ENCODE data around the gene HIVEP1. TPM values are rescaled to one million over a fixed set of nuclear protein-coding genes. Genes with fewer than 3 reads are reported as not detected.
A peak's percentile ranks its signal among the peaks of the same experiment; 100 is the strongest.

Gene HIVEP1
- total RNA-seq, 1 donor from 2014 or later = 22.8 TPM

DNA sequence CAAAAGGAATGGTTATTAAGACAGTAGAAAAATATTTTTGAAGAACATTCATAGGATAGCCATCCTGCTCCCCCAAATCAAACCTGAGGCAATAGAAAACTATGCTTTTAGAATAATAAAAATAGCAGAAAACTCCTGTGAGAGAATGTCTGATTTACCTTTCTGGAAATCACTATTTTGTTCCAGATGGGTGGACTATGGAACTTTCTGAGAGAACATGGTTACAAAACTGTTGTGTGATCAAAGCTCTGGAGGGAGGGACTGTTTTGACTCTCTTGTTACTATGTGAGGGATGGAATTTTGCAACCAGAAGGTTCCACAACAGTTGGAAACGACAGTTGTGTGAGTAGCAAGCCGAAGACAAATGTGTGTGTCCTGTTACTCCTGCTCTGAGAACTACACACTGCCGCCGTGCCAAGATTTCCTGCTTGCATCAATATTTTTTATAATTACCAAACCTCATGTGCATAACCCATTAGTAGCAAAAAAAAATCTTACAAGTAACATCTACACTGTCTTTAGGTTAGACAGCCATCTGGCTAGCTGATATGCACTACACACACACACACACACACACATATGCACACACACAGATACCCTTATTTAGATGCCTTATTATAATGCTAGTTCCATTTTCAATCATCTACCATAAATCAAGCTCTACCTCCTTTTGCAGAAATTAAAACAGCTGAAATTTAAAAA is 11.0 kb upstream of the HIVEP1 start:
- intact Hi-C loops (cut with DNase I) = no loop called here
- TF ChIP-seq, protein P1, sequence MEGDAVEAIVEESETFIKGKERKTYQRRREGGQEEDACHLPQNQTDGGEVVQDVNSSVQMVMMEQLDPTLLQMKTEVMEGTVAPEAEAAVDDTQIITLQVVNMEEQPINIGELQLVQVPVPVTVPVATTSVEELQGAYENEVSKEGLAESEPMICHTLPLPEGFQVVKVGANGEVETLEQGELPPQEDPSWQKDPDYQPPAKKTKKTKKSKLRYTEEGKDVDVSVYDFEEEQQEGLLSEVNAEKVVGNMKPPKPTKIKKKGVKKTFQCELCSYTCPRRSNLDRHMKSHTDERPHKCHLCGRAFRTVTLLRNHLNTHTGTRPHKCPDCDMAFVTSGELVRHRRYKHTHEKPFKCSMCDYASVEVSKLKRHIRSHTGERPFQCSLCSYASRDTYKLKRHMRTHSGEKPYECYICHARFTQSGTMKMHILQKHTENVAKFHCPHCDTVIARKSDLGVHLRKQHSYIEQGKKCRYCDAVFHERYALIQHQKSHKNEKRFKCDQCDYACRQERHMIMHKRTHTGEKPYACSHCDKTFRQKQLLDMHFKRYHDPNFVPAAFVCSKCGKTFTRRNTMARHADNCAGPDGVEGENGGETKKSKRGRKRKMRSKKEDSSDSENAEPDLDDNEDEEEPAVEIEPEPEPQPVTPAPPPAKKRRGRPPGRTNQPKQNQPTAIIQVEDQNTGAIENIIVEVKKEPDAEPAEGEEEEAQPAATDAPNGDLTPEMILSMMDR (IDR thresholded peaks at IDR 0.05) = no peak
- no peaks in the 10 kb centered on the region for H3K4me1 ChIP-seq
- no peaks in the 10 kb centered on the region for H3K36me3 ChIP-seq
- no peak overlapping the region for H3K27ac ChIP-seq
- H3K4me3 ChIP-seq = no peak overlapping the region
- DNase-seq (no peak), ATAC-seq (peak in 1 of 2 donors; percentile 55)
- H3K27me3 ChIP-seq (ENCODE audit: low read depth) = no peaks in the 10 kb centered on the region
- H3K9me3 ChIP-seq = no peaks in the 10 kb centered on the region

GRCh38 chr6:12001706-12002435 is 10.2 kb upstream of the HIVEP1 start:
- ATAC-seq (no peak), DNase-seq (no peak)
- Histone ChIP-seq H3K9me3 (no peaks in the 10 kb centered on the region), H3K4me1 (no peaks in the 10 kb centered on the region), H3K27ac (no peak overlapping the region), H3K36me3 (no peaks in the 10 kb centered on the region), H3K27me3 (ENCODE audit: low read depth) (no peaks in the 10 kb centered on the region), H3K4me3 (no peak overlapping the region)
- intact Hi-C loops (cut with DNase I) = no loop called here
- TF ChIP-seq, protein P1 (IDR thresholded peaks at IDR 0.05) = no peak

- intact Hi-C loops (cut with DNase I) = no loop called here
- TF ChIP-seq, protein P1 (IDR thresholded peaks at IDR 0.05) = no peak
- DNase-seq = no peak
- Histone ChIP-seq H3K4me3 (no peak overlapping the region), H3K9me3 (no peaks in the 10 kb centered on the region), H3K36me3 (no peaks in the 10 kb centered on the region), H3K27me3 (ENCODE audit: low read depth) (no peaks in the 10 kb centered on the region), H3K4me1 (peaks cover 24% of the 10 kb centered on the region), H3K27ac (no peak overlapping the region)
- ATAC-seq = no peak
Measured at GRCh38 chr6:12007473-12007872, 4.6 kb upstream of the HIVEP1 start.

GRCh38 chr6:12007887-12008286 is 4.2 kb upstream of the HIVEP1 start:
- Histone ChIP-seq H3K27ac (peak overlapping the region; percentile 96), H3K27me3 (ENCODE audit: low read depth) (no peaks in the 10 kb centered on the region), H3K9me3 (no peaks in the 10 kb centered on the region), H3K36me3 (no peaks in the 10 kb centered on the region), H3K4me1 (peaks cover 24% of the 10 kb centered on the region), H3K4me3 (peak overlapping the region; percentile 73)
- ATAC-seq = no peak
- intact Hi-C loops (cut with DNase I) = no loop called here
- TF ChIP-seq, protein P1 (IDR thresholded peaks at IDR 0.05) = no peak
- DNase-seq = no peak

DNA sequence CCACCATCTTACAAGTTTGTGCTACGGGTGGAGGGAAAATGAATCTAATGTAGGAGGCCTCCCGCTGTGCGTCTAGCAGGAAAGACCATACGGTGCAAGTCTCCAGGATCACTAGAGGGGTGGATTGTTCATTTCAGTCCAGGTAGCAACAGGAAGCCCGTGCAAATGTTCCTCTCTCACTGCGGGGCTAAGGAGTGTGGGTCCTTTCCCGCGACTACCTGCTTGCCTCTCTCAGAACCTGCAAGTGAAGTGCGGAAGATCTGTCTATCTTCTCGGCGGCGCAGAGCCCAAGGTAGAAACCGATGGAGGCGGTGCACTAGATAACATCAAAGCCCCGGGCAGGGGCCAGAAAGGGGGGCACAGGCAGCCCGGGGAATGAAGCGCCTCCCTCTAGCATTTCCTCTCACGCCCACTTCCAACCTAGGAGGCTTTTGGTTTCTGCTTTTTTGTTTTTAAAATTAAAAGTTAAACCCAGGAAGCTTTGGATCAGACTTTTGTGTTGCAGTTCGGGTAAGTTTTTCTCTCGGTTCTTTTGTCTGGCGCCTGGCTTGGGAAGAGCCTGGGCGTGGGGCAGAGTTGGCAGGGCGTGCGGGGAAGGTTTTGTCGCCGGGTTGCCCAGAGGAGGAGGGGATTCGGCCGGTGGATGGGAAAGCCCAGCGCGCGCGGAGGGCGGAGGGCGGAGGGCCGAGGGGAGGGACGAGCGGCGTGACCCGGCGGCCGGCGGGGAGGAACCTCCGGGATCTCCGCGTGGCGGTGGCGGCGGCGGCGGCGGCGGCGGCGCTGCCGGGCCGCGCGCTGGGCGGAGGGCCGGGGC is 3.5 kb upstream of the HIVEP1 start:
- Histone ChIP-seq H3K27me3 (ENCODE audit: low read depth) (no peaks in the 10 kb centered on the region), H3K9me3 (no peaks in the 10 kb centered on the region), H3K36me3 (no peaks in the 10 kb centered on the region), H3K4me1 (peaks cover 27% of the 10 kb centered on the region), H3K27ac (peak overlapping the region; percentile 96), H3K4me3 (peak overlapping the region; percentile 73)
- intact Hi-C loops (cut with DNase I) = no loop called here
- ATAC-seq (peak; percentile 59 to 72), DNase-seq (peak; percentile 89)
- TF ChIP-seq, protein P1 (IDR thresholded peaks at IDR 0.05) = no peak

Measured in lower lobe of right lung (tissue), 2 donors.